ENCODE data around the gene PFKFB4. TPM values are rescaled to one million over a fixed set of nuclear protein-coding genes. Genes with fewer than 3 reads are reported as not detected.

The PFKFB4 gene
- total RNA-seq, 1 donor from 2014 or later = 11.5 TPM

DNA sequence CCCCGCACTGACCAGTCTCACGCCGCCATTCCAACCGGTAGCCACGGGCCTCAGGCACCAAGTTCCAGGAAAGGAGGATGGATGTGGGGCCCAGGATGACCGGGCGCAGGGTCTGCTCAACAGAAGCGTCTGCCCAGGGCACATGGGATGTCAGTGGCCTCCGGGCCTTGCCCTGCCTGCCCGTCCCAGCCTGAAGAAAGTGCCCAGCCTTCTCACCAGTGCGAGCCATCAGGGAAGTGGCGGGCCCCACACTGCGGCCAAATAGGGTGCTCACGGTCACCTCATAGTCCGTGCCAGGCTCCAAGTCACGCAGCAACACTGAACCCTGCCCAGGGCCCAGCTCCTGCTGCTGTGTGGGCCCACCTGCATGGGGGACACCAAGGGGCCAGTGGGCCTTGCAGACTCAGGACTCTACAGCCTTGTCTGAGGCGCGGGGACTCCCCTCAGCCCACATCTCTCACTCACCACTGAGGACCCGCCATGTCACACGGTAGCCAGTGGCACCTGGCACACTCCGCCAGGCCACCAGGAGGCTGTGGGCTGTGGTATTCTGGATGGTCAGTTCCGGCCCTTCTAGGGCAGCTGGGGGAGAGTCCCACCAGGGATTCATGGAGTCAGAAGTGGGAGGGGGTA is 35.4 kb upstream of the PFKFB4 start:
- Mint-ChIP-seq H3K9me3 (ENCODE audit: unreplicated experiment) (no peaks in the 10 kb centered on the region), H3K27ac (ENCODE audit: unreplicated experiment) (no peak overlapping the region), H3K27me3 (ENCODE audit: unreplicated experiment) (peaks cover 20% of the 10 kb centered on the region), H3K36me3 (ENCODE audit: low read depth, unreplicated experiment) (peaks cover 6% of the 10 kb centered on the region), H3K4me1 (ENCODE audit: unreplicated experiment) (peaks cover 3% of the 10 kb centered on the region), H3K4me3 (ENCODE audit: unreplicated experiment) (no peak overlapping the region)
- TF ChIP-seq, protein P1, sequence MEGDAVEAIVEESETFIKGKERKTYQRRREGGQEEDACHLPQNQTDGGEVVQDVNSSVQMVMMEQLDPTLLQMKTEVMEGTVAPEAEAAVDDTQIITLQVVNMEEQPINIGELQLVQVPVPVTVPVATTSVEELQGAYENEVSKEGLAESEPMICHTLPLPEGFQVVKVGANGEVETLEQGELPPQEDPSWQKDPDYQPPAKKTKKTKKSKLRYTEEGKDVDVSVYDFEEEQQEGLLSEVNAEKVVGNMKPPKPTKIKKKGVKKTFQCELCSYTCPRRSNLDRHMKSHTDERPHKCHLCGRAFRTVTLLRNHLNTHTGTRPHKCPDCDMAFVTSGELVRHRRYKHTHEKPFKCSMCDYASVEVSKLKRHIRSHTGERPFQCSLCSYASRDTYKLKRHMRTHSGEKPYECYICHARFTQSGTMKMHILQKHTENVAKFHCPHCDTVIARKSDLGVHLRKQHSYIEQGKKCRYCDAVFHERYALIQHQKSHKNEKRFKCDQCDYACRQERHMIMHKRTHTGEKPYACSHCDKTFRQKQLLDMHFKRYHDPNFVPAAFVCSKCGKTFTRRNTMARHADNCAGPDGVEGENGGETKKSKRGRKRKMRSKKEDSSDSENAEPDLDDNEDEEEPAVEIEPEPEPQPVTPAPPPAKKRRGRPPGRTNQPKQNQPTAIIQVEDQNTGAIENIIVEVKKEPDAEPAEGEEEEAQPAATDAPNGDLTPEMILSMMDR (IDR thresholded peaks at IDR 0.05; ENCODE audit: unreplicated experiment) = no peak
- DNase-seq (ENCODE audit: low spot score) = no peak

DNA sequence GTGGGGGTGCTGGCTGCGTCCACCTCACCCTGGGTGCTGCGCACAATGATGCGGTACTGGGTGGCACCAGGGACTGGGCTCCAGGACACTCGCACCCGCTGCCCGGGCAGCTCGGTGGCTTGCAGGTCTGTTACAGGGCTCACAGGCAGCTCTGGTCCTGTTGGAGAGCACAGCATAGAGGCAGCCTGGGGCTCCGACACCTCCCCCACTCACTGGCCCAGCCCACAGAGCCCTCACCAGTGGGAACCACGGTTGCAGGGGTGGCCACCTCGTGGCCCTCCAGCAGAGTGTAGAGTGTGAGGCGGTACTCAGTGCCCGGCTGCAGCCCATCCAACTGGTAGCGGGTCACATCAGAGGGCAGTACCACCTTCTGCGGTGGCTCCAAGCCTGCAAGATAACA is 34.8 kb upstream of the PFKFB4 start:
- Mint-ChIP-seq H3K36me3 (ENCODE audit: low read depth, unreplicated experiment) (peaks cover 6% of the 10 kb centered on the region), H3K4me3 (ENCODE audit: unreplicated experiment) (no peak overlapping the region), H3K4me1 (ENCODE audit: unreplicated experiment) (peaks cover 3% of the 10 kb centered on the region), H3K27ac (ENCODE audit: unreplicated experiment) (no peak overlapping the region), H3K27me3 (ENCODE audit: unreplicated experiment) (peaks cover 18% of the 10 kb centered on the region), H3K9me3 (ENCODE audit: unreplicated experiment) (no peaks in the 10 kb centered on the region)
- TF ChIP-seq, protein P1 (IDR thresholded peaks at IDR 0.05; ENCODE audit: unreplicated experiment) = no peak
- no peak for DNase-seq (ENCODE audit: low spot score)

DNA sequence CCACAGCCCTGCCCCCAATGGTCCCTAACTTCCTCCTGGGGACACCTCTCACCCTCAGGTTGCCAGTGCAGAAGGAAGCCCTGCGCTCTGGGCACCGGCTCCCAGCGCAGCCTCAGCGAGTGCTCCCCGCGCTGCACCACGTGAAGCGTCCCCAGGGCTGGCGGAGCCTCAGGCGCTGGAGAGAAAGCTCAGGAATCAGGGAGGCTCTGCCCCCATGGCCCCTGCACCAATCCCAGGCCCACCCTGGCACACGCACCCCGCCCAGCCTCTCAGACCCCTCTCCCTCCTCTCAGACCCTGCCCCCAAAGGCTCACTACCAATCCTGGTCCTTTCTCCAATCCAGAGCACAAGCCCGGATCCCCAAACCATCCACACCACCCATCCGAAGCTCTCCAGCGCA is 31.6 kb upstream of the PFKFB4 start:
- peaks cover 3% of the 10 kb centered on the region for H3K4me1 Mint-ChIP-seq (ENCODE audit: unreplicated experiment)
- no peaks in the 10 kb centered on the region for H3K9me3 Mint-ChIP-seq (ENCODE audit: unreplicated experiment)
- peaks cover 19% of the 10 kb centered on the region for H3K27me3 Mint-ChIP-seq (ENCODE audit: unreplicated experiment)
- no peak overlapping the region for H3K27ac Mint-ChIP-seq (ENCODE audit: unreplicated experiment)
- no peak for DNase-seq (ENCODE audit: low spot score)
- H3K4me3 Mint-ChIP-seq (ENCODE audit: unreplicated experiment) = no peak overlapping the region
- H3K36me3 Mint-ChIP-seq (ENCODE audit: low read depth, unreplicated experiment) = peaks cover 6% of the 10 kb centered on the region
- TF ChIP-seq, protein P1 (IDR thresholded peaks at IDR 0.05; ENCODE audit: unreplicated experiment) = no peak

DNA sequence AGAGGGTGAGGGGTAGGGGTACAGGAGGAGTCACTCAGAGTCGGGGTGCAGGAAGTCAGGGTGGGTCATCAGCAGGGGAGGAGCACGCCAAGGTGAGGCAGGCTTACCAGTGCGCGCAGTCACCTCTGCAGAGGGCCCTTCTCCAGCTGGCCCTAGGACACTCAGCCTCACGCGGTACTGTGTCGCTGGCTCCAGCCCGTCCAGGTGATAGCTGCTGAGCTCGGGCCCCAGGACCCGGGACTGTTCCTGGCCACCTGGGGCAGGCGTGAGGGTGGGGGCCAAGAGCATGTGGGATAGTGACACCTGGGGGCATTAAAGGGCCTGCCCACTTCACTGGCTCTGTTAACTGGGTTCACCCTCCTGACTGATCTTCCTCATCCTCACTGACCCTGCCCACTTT is 31.1 kb upstream of the PFKFB4 start:
- Mint-ChIP-seq H3K27ac (ENCODE audit: unreplicated experiment) (no peak overlapping the region), H3K9me3 (ENCODE audit: unreplicated experiment) (no peaks in the 10 kb centered on the region), H3K27me3 (ENCODE audit: unreplicated experiment) (peaks cover 14% of the 10 kb centered on the region), H3K4me1 (ENCODE audit: unreplicated experiment) (peaks cover 3% of the 10 kb centered on the region), H3K36me3 (ENCODE audit: low read depth, unreplicated experiment) (peaks cover 3% of the 10 kb centered on the region), H3K4me3 (ENCODE audit: unreplicated experiment) (no peak overlapping the region)
- TF ChIP-seq, protein P1 (IDR thresholded peaks at IDR 0.05; ENCODE audit: unreplicated experiment) = no peak
- no peak for DNase-seq (ENCODE audit: low spot score)

DNA sequence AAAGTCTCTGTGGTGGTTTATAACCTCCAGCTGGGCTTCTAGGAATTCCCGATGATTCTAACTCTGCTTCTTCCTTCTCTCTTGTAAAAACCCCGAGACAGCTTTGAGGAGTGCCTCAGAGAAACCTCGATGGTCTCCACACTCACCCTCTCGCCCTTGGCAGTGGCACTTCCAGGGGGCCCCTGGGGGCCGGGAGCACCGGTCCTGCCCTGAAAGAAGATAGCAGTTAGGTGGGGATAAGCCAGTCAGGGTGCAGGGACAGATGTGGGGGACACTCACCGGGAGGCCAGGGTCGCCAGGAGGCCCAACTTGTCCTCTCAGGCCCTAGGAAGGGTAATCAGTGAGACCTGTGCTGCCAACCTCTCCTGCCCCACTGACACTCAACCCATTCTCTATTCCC is 28.8 kb upstream of the PFKFB4 start:
- Mint-ChIP-seq H3K4me3 (ENCODE audit: unreplicated experiment) (no peak overlapping the region), H3K36me3 (ENCODE audit: low read depth, unreplicated experiment) (peaks cover 3% of the 10 kb centered on the region), H3K9me3 (ENCODE audit: unreplicated experiment) (no peaks in the 10 kb centered on the region), H3K4me1 (ENCODE audit: unreplicated experiment) (peaks cover 3% of the 10 kb centered on the region), H3K27me3 (ENCODE audit: unreplicated experiment) (peaks cover 6% of the 10 kb centered on the region), H3K27ac (ENCODE audit: unreplicated experiment) (no peak overlapping the region)
- DNase-seq (ENCODE audit: low spot score) = no peak
- TF ChIP-seq, protein P1 (IDR thresholded peaks at IDR 0.05; ENCODE audit: unreplicated experiment) = no peak
